GM12892 (cell line): ENCODE measurements around the gene CLDN9.

Experiments used
- POLR2A ChIP-seq: IDR thresholded peaks from 2 replicates; pipeline ENCODE4 v1.6.1; 2011; ENCODE audit warnings: low read depth, low read length, control low read depth
- POLR2AphosphoS5 ChIP-seq: IDR thresholded peaks from 2 replicates; pipeline ENCODE4 v1.6.1; 2011; ENCODE audit warnings: low read depth, low read length, control low read depth

GRCh38 chr16:3019594-3020246 lies 7.0 kb downstream of the CLDN9 start:
- TF ChIP-seq POLR2A, result no peak
- no peak for TF ChIP-seq POLR2AphosphoS5
